CD4-positive, alpha-beta T cell treated with Interleukin-15 for 1 hour (primary cell): Measurements from ENCODE around the gene NELL1.

Experiments used
- DNase-seq: peaks from one replicate; pipeline ENCODE4 v3.0.0-alpha.2; 2020

Gene NELL1

DNA sequence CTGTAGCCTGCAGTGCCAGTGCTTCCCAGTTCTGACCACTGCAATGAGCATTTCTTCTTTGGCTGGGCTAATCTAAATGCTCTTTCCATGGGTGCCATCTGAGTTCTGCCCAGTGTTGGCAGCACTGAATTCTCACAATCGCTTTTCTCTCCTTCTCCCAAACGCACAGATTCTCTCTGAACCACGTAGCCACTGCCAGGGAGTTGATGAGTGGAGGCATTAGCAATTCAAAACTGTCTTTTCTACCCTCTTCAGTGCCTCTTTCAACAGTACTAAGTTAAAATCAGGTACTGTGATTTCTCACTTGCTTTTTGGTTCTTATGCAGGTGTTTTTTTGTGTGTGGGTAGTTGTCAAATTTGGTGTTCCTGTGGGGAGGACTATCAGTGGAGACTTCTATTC is 778.5 kb downstream of the NELL1 start:
- DNase-seq = no peak

DNA sequence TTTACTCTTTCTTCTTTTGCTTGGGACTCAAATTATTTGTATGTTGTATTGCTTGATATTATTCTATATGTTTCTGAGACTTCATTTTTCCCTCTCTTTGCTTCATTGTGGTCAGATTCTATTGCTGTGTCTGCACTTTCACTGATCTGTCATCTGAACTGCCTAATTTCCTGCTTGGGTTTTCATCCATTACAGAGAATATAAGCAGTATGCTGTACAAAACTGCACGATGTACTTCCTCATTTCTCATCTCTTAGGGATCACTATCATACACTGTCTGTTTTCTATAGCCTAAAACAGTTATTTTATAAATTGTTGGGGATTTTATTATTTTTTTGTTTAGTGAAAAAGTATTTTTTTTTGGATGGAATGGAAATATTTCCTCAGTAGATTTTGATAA is 786.8 kb downstream of the NELL1 start:
- DNase-seq = no peak

- DNase-seq = no peak
These were observed 790.7 kb downstream of the NELL1 start for GRCh38 chr11:21460082-21460481.

GRCh38 chr11:21461701-21462100 is 792.3 kb downstream of the NELL1 start:
- DNase-seq = no peak

- no peak for DNase-seq
These were observed 795.3 kb downstream of the NELL1 start for GRCh38 chr11:21464601-21465193.

GRCh38 chr11:21465203-21465602 is 795.8 kb downstream of the NELL1 start:
- no peak for DNase-seq

GRCh38 chr11:21465920-21466319 is 796.5 kb downstream of the NELL1 start:
- no peak for DNase-seq

DNA sequence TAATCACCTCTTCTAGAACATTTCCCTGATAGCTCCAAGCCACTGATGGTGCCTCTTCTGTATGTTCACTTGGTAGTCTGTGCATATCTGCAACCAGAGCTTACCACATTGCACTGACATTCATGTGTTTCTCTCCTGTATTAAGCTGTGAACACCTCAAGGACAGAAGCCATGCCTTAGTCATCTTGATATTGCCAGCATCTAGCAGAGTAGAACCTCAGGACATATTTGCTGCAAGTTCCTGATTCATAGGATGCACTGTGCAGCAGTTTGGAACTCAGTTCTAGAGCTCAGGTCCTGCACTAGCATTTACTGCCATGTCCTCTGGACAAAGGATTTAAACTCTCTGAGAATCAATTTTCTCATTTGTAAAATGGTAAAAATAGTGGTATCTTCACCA is 801.1 kb downstream of the NELL1 start:
- DNase-seq = no peak

- DNase-seq = no peak
These were observed 802.9 kb downstream of the NELL1 start for GRCh38 chr11:21472261-21472660.

GRCh38 chr11:21474529-21474928 is 805.1 kb downstream of the NELL1 start:
- DNase-seq = no peak

DNA sequence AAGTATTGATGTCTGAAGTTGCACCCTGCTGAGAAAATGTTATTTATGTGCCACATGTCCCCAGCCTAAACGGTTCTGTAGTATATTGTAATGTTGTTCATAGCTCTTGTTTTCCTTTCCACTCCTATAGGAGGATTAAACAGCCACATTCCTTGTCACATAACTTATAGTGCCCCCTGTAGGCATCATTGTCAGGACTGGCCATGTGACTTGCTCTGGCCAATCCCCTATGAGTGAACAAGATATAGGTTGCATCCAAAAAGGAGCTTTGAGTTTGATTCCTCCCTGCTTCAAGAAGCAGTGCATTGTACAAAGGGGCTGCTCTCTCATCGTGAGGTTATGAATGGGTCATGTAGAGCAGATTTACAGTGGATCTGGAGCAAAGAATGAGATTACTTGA is 805.9 kb downstream of the NELL1 start:
- no peak for DNase-seq

DNA sequence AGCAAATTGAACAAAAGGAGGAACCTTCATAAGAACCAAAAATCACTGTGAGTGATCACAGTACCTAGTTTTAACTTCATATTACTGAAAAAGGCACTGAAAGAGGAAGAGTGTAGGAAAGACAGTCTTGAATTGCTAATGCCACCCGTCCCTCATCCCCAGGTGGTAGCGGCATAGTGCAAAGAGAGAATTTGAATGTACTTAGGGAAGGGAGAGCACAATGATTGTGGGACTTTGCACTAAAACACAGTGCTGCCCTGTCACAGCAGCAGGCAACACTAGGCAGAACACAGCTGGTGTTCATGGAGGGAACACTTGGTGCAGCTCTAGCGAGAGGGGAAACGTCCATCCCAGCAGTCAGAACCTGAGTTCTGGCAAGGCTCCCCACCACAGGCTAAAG is 807.2 kb downstream of the NELL1 start:
- no peak for DNase-seq

- no peak for DNase-seq
These were observed 810.9 kb downstream of the NELL1 start for GRCh38 chr11:21480240-21480639.

DNA sequence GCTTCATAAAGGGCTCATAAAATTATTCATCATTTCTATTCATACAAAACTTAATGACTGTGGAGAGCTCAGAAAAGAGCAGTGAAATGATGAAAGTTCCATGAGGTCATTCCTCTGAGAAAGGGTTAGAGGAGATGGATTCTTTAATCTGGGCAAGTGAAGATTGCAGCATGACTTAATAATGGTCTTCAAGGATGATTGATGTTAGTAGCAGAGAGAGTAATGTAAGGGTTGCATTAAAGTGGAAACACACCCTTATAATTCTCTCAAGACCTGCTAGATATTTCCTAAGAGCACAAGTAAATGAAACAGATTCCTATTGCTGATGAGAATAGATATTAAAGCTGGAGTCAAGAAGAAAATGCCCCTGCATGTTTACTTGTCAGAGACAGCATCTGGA is 811.9 kb downstream of the NELL1 start:
- no peak for DNase-seq

- DNase-seq = no peak
These were observed 814.7 kb downstream of the NELL1 start for GRCh38 chr11:21484039-21484438.

DNA sequence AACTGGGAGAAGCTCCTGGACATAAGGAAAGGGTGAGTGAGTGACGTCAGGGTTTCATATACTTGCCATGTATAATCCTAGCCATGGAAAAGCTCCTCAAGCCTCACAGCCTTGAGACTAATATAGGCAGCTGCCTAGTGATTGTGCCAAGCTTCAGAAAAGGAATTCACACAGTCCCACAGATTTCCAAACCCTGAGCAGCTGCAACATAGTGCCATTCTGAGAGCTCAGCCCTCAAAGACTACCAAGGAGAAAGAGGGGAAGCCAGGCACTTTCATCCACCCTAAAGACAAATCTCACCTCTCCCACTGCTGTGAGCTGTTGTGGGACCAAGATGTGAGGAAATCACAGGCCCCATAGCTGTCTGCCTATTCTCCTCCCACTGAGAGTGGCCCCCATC is 815.6 kb downstream of the NELL1 start:
- no peak for DNase-seq

GRCh38 chr11:21485426-21485825 is 816.0 kb downstream of the NELL1 start:
- no peak for DNase-seq

DNA sequence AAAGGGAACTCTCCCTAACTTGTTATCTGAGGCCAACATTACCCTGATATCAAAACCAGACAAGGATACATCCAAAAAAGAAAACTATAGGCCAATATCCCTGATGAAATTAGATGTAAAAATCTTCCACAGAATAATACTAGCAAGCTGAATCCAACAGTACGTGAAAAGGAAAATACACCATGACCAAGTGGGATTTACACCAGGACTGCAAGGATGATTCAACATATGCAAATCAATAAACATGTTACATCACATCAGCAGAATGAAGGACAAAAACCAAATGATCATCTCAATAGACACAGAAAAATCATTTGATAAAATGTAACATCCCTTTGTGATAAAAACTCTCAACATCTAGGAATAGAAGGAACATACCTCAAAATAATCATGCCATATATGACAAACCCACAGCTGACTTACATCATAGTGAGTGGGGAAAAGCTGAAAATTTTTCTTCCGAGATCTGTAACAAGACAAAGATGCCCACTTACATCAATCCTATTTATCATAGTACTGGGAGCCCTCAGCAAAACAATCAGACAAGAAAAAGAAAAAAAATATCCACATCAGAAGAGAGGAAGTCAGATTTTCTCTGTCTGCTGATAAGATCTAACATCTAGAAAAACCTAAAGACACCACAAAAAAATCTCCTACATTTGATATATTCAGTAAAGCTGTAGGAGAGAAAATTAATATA is 820.2 kb downstream of the NELL1 start:
- no peak for DNase-seq

- no peak for DNase-seq
These were observed 823.5 kb downstream of the NELL1 start for GRCh38 chr11:21492931-21493330.

GRCh38 chr11:21494946-21495345 is 825.6 kb downstream of the NELL1 start:
- no peak for DNase-seq

DNA sequence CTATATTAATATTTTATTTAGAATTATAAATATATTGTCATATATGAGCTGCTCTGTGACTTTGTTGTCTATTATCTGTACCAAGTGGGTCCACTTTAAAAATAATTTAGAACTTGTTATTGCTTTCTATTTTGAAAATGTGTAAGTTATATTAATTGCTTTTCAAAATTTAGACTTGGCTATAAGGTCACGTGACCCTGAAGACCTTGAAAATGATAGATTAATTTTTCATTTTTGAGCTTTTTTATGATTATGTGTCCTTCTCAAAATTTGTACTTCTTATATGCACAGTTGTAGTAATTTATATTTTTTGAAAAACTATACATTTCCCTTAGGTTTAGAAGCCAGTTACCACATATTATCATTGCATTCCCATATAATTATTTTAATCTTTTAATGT is 826.5 kb downstream of the NELL1 start:
- DNase-seq = no peak

DNA sequence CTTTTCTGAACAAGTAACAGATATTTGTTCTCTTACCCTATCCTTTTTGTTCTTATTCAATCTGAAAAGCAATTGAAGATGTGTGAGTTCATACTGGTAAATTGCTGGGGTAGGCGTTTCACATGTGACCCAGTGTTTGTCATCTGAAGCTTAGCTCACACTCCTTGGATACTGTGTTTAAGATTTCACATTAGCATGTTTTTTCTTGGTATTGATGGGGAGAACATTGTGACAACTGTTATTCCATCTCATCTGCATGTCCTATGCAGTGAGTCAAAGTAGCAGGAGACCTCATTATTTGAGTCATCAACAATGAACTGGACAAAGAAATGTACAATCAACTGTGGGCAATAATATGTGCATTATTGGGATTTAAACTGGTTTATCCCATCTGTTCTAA is 831.9 kb downstream of the NELL1 start:
- no peak for DNase-seq

- DNase-seq = no peak
These were observed 835.7 kb downstream of the NELL1 start for GRCh38 chr11:21505070-21505469.

DNA sequence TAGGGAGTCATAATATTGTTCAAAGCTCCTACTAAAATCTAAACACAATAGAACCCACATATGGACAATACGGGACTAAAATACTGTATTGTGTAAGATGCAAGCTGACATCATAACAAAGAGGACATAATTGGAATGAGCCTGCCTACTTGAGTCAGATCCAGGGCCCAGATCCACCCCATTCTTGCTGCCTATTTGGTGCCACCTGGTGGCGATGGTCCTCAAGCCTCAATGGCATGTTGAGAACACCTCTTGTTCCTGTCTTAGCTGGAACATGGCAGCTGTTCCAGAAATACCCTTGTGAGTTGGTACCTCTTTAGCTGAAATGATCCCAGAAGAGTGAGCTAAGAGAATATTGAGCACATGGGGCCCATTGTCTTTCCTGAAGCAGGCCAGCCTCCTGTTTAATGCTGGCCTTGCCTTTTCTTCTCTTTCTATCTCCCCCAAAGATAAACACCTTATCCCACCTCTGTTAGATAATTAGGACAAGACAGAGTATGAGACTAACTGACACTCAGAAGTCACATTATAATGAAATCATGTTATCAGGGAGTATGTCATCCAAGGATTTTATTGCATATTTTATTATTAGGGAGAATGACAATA is 842.6 kb downstream of the NELL1 start:
- DNase-seq = peak; percentile 27

DNA sequence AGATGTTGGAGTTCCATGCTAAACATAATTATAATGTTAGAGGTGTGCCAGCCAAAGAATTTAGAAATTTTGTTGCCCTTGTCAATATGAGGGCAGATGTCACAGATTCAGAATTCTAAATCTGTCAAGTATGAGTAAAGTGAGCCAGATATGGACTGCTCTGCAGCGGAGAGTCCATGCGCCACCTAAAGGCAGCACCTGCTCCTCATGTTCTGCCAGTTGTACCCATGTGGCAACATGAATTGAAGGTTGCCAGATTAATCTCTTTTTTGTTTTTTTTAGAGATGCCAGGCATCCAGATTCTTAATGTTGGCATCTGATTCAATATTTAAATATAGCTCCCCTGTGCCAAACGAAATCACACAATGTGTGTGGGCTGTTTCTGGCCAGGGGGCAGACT is 844.9 kb downstream of the NELL1 start:
- no peak for DNase-seq
